Thoracic aorta (tissue), 2 donors: ENCODE results near the gene ADCY4. TPM values are rescaled to one million over a fixed set of nuclear protein-coding genes. Genes with fewer than 3 reads are reported as not detected.

Experiments
- ATAC-seq: fragments of 150-250 bp; one replicate; pipeline ENCODE4 v1.8.0; 2017; ENCODE audit warnings: low read depth; ENCODE audit not compliant: insufficient number of reproducible peaks, low FRiP score
- DNase-seq: peaks from one replicate; pipeline ENCODE4 v3.0.0-alpha.2; 2020; ENCODE audit warnings: low spot score
- H3K27ac ChIP-seq, 2 donors: fragments of 200-600 bp; sonication (generic); 1 replicate in 1 of 2; 2 replicates in 1 of 2; pipeline ENCODE4 v1.5.1; 2016; ENCODE audit warnings: mild to moderate bottlenecking in 2 of 2, moderate library complexity in 2 of 2
- H3K27me3 ChIP-seq: fragments of 200-600 bp; sonication (generic); replicated peaks from 2 replicates; pipeline ENCODE4 v1.6.0; 2016; ENCODE audit warnings: mild to moderate bottlenecking; ENCODE audit not compliant: insufficient read depth
- H3K36me3 ChIP-seq: fragments of 200-600 bp; sonication (generic); one replicate; pipeline ENCODE4 v1.5.1; 2016
- H3K4me1 ChIP-seq, 2 donors: fragments of 200-600 bp; sonication (generic); 1 replicate in 1 of 2; 2 replicates in 1 of 2; pipeline versions ENCODE4 v1.5.1 to v1.6.0; 2016; ENCODE audit warnings: low read depth in 2 of 2, mild to moderate bottlenecking in 1 of 2; ENCODE audit not compliant: control insufficient read depth in 1 of 2
- H3K4me3 ChIP-seq: fragments of 200-600 bp; sonication (generic); 2 replicates; pipeline ENCODE4 v1.5.1; 2016; ENCODE audit warnings: mild to moderate bottlenecking
- H3K9me3 ChIP-seq: fragments of 200-600 bp; sonication (generic); 2 replicates; pipeline ENCODE4 v1.5.1; 2016
- total RNA-seq, 2 donors: library from RNA; depleted of rRNA; stranded (reverse); fragments of >200 nt; gene quantifications; one replicate each; pipeline versions ENCODE4 v1.1.0 to v1.2.3, GENCODE V29; 2016
- TF ChIP-seq, protein P1 (sequence below): fragments of 200-600 bp; sonication (generic); IDR thresholded peaks from one replicate; pipeline ENCODE4 v1.5.1; 2019; ENCODE audit warnings: antibody characterized with exemption

ADCY4 gene
- total RNA-seq, 2 donors from 2014 or later: 25.5 to 28.7 TPM

DNA sequence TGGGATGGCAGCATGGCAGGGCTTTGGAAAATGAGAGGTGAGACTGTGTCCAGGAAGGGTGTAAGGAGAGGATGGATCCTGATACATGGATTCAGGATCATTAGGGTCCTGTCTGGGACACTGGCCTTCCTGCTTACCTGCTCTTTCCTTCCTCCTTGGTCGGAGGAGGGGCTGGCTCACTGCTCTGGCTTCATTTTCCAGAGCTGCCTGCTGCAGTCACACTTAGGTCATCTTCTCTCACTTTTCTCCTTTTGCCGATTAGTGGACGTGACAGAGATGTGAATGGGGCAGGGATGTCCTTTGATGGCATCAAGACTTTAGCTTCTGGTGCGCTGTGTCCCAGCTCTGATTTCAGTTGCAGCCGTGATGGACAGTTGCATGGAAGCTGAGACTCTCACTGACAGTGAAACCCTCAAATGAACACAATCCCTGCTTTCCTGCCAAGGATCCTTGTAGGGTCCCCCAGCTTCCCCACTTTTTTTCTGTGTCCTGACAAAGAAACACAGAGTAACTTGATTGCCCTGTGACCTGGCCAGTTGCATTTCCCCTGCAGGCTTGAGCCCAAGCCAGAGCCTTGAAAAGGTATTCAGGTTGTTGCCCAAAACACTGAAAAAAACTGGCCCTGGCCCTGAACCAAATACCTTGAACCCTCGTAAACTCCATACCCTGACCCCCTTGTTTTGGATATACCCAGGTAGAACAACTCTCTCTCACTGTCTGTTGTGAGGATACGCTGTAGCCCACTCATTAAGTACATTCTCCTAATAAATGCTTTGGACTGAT lies 26.3 kb downstream of the ADCY4 start:
- DNase-seq (no peak), ATAC-seq (no peak)
- no peak overlapping the region for H3K4me3 ChIP-seq
- no peaks in the 10 kb centered on the region for H3K27me3 ChIP-seq
- peaks cover 30% of the 10 kb centered on the region for H3K36me3 ChIP-seq
- TF ChIP-seq, protein P1, sequence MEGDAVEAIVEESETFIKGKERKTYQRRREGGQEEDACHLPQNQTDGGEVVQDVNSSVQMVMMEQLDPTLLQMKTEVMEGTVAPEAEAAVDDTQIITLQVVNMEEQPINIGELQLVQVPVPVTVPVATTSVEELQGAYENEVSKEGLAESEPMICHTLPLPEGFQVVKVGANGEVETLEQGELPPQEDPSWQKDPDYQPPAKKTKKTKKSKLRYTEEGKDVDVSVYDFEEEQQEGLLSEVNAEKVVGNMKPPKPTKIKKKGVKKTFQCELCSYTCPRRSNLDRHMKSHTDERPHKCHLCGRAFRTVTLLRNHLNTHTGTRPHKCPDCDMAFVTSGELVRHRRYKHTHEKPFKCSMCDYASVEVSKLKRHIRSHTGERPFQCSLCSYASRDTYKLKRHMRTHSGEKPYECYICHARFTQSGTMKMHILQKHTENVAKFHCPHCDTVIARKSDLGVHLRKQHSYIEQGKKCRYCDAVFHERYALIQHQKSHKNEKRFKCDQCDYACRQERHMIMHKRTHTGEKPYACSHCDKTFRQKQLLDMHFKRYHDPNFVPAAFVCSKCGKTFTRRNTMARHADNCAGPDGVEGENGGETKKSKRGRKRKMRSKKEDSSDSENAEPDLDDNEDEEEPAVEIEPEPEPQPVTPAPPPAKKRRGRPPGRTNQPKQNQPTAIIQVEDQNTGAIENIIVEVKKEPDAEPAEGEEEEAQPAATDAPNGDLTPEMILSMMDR: no peak
- no peaks in the 10 kb centered on the region for H3K9me3 ChIP-seq
- H3K27ac ChIP-seq: no peak overlapping the region
- H3K4me1 ChIP-seq: peaks cover 5 to 21% of the 10 kb centered on the region in 2 donors

DNA sequence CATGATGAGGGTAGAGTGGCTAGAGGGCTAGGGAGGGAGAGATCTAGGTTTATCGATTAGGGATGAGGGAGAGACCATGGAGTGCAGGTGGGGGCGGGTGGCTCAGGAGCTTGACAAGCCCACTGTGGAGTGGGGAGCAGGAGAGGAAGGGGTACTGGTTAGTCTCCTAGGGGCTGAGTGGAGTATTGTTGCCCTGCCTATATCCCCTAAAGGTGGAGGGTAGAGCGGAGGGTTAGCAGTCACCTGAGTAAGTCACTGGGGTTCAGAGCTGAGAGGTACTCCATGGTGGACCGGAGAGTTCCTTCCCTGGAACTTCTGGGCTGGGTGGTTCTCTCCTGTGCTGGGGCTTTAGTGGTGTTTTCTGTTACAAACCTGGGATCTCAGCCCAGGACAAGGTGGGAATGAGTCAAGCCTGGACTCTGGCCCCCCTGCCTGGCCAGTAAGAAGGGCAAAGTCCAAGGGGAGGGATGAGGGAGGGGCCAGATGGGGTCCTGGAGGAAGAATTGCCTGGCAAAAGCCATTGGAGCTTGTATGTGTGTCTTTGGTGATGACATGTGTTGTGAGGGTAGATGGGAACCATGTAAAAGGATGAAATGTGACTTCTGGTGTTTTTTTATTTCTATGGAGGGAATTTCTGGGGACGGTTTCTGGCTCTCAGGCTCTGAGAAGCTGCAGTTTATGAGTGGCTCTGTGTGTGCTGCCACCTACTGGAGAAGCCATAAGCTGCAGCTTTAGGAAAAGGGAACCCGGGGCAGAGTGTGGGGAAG lies 27.1 kb downstream of the ADCY4 start, which contains the start of gene CIDEB:
Gene CIDEB (minus strand): TSS at position 403 of the 767 bp plus-strand sequence. CDS start 119 bp downstream, at position 284.
- ATAC-seq: no peak
- peaks cover 5 to 21% of the 10 kb centered on the region in 2 donors for H3K4me1 ChIP-seq
- DNase-seq: no peak
- TF ChIP-seq, protein P1: peak; percentile 82
- no peaks in the 10 kb centered on the region for H3K27me3 ChIP-seq
- no peak within 1 kb of the TSS for H3K27ac ChIP-seq
- no peak within 1 kb of the TSS for H3K4me3 ChIP-seq
- H3K36me3 ChIP-seq: peaks cover 38% of the 10 kb centered on the region
- H3K9me3 ChIP-seq: no peaks in the 10 kb centered on the region

DNA sequence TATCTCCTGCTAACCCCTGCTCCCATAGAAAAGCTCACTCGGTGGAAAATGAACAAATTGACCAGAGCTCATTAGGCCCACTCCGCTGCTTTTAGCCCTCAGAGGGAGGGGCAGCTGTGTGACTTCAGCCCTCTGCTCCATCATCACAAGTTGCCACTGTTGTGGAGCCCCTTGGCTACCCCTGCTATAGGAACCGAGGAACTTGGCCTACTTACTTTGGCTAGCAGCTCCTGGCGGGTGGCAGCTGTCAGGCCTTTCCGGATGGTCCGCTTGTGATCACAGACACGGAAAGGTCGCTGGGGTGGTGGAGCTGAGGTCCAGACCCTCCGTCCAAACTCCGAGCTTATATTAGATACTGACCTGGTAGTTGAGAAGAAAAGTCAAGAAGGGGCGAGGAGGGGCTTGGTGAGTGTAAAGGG lies 27.7 kb downstream of the ADCY4 start:
- TF ChIP-seq, protein P1: no peak
- no peak overlapping the region for H3K27ac ChIP-seq
- H3K27me3 ChIP-seq: no peaks in the 10 kb centered on the region
- H3K4me3 ChIP-seq: no peak overlapping the region
- ATAC-seq: no peak
- no peaks in the 10 kb centered on the region for H3K9me3 ChIP-seq
- H3K4me1 ChIP-seq: peaks cover 5 to 21% of the 10 kb centered on the region in 2 donors
- peaks cover 44% of the 10 kb centered on the region for H3K36me3 ChIP-seq
- no peak for DNase-seq

DNA sequence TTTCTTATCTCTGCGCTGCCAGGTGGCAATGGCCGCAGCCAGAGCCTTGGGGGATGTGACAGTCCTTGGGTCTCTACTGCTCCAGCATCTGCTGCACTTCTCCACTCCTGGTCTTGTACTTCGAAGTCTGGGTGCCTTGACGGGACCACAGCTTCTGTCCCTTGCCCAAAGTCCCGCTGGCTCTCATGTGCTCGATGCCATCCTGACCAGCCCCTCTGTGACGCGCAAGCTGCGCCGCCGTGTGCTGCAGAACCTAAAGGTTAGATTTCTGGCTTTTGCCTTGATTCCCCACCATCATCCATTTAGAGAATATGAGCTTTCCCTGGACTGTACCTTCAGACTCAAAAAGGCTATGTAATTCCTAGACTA lies 30.9 kb downstream of the ADCY4 start:
- TF ChIP-seq, protein P1: no peak
- DNase-seq (no peak), ATAC-seq (no peak)
- Histone ChIP-seq H3K27ac (no peak overlapping the region), H3K27me3 (no peaks in the 10 kb centered on the region), H3K9me3 (no peaks in the 10 kb centered on the region), H3K4me3 (no peak overlapping the region), H3K36me3 (peaks cover 48% of the 10 kb centered on the region), H3K4me1 (peaks cover 7 to 12% of the 10 kb centered on the region in 2 donors)

DNA sequence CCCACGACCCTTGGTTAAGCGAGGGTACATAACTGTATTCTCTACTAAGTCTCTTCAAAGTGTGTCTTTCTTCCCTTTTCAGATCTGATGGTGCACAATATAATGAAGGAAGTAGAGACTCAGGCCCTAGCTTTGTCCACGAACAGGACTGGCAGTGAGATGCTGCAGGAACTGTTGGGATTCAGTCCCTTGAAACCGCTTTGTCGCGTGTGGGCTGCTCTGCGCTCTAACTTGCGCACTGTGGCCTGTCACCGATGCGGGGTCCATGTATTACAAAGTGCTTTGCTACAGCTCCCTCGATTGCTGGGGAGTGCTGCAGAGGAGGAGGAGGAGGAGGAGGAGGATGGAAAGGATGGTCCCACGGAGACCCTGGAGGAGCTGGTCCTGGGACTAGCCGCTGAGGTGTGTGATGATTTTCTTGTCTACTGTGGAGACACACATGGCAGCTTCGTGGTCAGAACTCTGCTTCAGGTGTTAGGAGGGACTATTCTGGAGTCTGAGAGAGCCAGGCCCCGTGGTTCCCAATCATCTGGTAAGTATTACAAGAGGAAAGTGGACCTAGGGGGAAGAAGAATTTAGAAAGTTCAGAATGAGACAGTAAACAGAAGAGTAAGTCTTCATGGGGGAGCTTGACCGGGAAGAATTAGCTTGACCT lies 34.4 kb downstream of the ADCY4 start:
- peak overlapping the region; percentile 77 for H3K4me3 ChIP-seq
- DNase-seq: no peak
- TF ChIP-seq, protein P1: no peak
- no peak for ATAC-seq
- H3K4me1 ChIP-seq: peaks cover 13 to 16% of the 10 kb centered on the region in 2 donors
- H3K27me3 ChIP-seq: no peaks in the 10 kb centered on the region
- H3K36me3 ChIP-seq: peaks cover 45% of the 10 kb centered on the region
- no peaks in the 10 kb centered on the region for H3K9me3 ChIP-seq
- no peak overlapping the region for H3K27ac ChIP-seq
